AG20443 (cell line): ENCODE results near the gene ATP5F1A.
"Not testable (repeated sequence)": the region's sequence is repeated elsewhere in the genome, so short reads cannot be mapped to it uniquely, and the experiment has no call there.

Source experiments
- DNase-seq: peaks from one replicate; pipeline ENCODE4 v3.0.0; 2012; ENCODE audit warnings: low spot score, mixed read lengths

Gene ATP5F1A

GRCh38 chr18:46047369-46047768 lies 50.7 kb downstream of the ATP5F1A start:
- not testable (repeated sequence) for DNase-seq

- DNase-seq = no peak
Observed at GRCh38 chr18:46046688-46047087, 51.4 kb downstream of the ATP5F1A start.

- DNase-seq = no peak
Observed at GRCh38 chr18:46046126-46046525, 52.0 kb downstream of the ATP5F1A start.

GRCh38 chr18:46042571-46043123 lies 55.4 kb downstream of the ATP5F1A start:
- DNase-seq = peak; percentile 64

- DNase-seq = no peak
Observed at GRCh38 chr18:46040747-46041104, 57.4 kb downstream of the ATP5F1A start.

- DNase-seq = no peak
Observed at GRCh38 chr18:46040033-46040746, 57.9 kb downstream of the ATP5F1A start.

DNA sequence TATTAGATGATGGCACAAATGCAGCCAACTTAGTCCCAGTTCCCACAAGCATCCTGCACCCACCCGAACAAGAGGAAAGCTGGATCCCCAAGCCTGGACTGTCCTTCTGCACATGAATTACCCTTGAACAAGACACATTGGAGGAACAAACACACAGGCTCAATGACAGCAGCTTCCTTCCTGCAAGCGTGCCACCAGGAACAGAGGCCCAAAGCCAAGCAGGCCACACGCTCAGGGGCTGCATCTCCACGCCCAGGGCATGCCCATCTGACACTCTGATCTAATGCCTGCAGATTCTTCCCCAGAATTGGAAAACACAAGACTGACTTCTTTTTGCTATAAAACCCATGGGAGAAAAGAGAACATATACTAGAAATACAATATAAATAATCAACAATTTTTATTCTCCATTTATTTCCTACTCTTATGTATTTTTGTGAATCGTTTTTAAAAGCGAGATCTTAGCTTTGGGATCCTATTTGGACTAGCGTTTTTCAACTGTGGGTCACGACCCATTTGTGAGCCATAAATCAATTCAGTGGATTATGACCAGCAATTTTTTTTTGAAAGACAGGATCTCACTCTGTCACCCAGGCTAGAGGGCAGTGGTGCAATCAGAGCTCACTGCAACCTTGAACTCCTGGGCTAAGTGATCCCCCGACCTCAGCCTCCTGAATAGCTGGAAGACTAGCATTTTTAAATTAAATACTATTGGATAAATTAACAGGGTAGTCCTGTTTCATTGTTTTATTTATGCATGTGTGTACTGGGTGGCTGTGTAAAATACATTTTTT lies 60.4 kb downstream of the ATP5F1A start:
- DNase-seq = no peak

- DNase-seq = peak; percentile 69
Observed at GRCh38 chr18:46035696-46036680, 62.1 kb downstream of the ATP5F1A start.

GRCh38 chr18:46034230-46034629 lies 63.9 kb downstream of the ATP5F1A start:
- no peak for DNase-seq

DNA sequence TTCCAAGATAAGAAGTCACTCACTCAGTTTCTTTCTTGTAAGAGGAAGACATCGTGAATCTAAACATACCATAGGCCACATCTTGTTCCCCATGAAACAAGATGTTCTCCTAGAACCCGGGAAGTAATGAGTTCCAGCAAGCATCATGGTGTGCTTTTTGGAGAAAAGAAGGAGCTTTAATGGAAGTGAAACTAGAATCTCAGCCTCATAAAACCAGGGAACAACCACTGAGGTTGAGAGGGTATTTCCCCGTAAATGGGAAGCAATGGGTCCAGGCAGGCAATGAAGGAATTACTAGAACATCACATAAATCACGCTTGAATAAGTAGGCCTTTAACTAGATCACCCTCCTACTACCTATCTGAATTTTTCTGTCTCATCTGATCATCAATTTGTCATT lies 66.4 kb downstream of the ATP5F1A start:
- DNase-seq = no peak
